Measurements from ENCODE around the gene TMEM44. TPM values are rescaled to one million over a fixed set of nuclear protein-coding genes. Genes with fewer than 3 reads are reported as not detected.

TMEM44 gene, protein sequence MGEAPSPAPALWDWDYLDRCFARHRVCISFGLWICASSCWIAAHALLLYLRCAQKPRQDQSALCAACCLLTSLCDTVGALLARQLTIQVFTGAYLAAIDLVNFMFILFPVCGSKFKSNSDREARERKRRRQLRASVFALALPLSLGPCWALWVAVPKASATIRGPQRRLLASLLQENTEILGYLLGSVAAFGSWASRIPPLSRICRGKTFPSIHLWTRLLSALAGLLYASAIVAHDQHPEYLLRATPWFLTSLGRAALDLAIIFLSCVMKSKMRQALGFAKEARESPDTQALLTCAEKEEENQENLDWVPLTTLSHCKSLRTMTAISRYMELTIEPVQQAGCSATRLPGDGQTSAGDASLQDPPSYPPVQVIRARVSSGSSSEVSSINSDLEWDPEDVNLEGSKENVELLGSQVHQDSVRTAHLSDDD
- total RNA-seq (2014; rRNA removed; shearing (Covaris generic)), result 16.9 TPM in 2 replicates
- polyA plus RNA-seq (2015; cell fraction: cytosol; rRNA removed), result 23.7 and 27.0 TPM in 2 replicates
- 87.2 and 106 TPM in 2 replicates for polyA plus RNA-seq (2015; cell fraction: nucleus; rRNA removed)

DNA sequence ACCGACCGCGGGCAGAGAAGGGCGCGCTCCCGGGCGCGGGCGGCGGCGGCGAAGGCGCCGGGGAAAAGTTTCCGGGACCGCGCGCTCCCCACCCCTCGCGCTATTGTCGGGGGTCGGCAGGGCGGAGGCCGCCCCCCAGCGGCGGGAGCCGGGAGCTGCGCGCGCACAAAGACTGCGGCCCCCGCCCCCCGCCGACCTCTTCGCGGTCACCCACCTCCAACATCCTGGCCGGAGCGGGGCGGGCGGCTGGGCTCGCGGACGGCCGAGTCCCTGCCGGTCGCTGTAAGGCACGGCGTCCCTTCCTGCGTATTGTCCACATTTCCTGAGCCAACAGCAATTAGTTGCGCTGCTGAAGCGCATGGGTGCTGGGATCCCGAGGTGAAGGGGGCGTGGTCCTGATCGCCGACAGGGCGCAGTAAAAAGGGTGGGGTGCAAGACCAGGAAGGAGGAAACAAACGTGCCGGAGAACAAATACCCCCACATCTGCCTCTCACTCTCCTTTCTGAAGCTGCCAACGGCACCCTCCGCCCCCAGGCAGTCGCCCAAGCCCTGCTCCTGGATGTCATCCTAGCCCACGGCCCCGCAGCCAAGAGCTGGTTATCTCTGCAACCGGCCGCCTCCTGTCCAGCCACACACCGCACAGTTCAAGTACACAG is at the start of gene TMEM44:
Gene TMEM44, minus strand, starts transcription at position 71 of the 656 bp plus-strand sequence. CDS start 204 bp downstream, outside the sequence.
- DNase-seq (ENCODE audit: low read depth), result peak; percentile 96

DNA sequence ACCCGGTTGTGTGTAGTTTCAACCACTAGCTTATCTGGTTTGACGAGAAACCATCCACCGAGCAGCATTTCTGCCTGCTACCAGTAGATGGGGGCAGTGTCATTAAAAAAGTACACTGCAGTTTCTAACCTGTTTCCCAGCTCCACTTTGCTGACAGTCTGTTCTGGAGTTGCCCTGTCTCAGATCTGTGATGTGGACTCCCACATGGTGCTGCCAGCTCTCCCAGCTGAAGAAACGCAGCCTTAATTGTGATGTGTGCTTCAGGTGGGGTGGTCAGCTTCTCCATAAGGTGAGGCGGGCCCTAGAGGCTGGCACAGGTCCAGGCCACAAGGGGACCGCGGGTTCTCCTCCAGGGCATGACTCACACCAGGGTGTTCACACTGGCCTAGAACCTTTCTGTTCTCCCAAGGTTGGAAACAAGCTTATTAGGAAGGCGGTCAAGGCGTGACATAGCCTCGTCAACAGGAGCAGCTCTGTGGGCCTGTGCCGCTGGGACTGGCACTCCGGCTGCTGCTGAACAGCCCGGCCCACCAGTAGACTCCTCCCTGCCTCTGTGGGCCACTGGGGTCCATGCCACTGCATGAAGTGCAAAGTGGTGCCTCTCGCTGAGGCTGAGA is 49.6 kb upstream of the TMEM44 start:
- DNase-seq (ENCODE audit: low read depth), result peak; percentile 92

DNA sequence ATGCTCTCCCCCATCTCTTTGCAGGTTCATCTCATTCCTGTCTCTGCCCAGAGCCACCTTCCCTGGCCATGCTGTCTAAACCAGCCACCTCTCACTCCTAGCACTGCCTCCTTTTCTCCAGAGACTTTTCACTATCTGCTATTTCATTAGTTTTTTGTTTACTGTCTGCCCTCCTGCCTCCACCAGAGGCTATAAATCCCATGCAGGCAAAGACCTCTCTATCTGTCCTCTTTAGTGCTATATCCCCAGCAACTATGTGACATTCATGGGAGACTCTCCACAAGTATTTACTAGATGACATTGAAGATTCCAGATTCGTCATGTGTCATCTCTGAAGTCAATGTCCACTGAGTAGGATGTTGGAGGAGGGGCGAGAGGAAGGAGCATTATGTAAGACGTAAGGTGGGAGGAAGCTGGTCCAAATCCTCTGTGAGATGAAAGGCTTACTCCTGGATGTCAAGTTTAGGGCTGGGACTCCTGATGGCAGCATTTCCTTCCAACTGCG is 49.0 kb upstream of the TMEM44 start:
- no peak for DNase-seq (ENCODE audit: low read depth)

DNA sequence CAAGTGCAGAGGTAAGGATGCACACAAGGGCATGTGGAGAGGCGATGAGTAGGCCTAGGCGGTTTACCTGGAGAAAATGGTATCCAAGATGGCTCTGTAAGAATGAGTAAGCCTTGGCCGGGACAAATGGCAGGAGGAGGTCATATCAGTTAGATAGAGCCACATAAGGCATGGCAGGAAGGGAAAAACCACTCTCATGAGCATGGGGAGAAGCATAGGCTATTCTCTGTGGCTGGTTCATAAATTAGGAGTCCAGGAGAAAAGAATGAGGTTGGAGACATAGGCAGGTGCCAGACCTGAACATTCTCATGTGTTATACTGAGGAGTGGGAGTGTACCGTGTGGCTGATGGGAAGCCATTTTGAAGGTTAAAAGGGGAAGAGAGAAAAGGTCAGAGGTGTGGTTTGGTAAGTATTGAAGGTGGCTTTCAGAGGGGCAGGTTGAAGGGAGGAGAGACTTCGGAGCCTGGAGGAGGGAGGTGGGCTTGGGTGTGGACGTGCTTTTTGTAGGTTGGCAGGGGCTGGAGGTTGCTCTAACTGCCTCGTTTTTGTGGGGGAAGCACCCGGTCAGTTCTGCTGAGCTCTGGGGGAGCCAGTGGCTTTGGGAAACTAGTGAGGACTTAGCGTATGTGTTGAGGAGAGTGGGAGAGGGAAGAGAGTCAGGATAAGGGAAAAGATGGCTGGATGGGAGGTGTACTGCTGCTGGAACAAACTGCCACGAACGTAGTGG is 47.8 kb upstream of the TMEM44 start:
- DNase-seq (ENCODE audit: low read depth), result no peak

DNA sequence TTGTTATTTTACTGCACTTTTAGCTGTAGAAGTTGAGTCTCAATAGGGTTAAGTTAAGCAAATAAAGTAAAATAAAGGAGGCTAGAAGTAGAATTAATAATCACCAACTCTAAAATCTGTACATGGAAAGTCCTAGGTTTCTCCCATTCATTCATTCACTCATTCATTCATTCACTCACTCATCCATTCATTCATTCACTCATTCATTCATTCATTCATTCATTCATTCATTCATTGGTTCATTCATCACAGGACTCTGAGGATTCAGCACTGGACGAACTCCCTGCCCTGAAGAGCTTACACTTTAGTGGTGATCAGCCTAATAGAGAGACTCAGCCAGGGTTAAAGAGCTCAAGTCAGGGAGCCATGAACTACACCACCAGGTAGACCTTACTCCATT is 43.3 kb upstream of the TMEM44 start:
- DNase-seq (ENCODE audit: low read depth), result no peak

DNA sequence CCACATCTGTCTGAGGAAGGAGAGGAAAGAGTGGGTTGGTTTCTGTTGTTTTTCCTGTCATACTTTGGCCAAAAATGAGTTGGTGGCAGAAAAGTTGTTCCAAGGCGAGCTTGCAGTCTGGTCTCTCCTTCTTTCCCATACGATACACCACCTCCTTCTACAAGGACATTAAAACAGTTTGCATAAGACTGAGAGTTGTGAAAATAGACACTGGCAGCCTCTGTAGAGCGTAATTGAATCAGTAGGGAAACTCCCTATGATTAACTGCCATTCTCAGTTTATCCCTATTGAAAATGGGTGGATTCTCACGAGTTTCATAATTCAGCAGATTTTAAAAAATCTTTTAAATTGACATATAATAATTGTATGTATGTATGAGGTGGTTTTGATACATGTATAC is 42.5 kb upstream of the TMEM44 start:
- DNase-seq (ENCODE audit: low read depth), result no peak

DNA sequence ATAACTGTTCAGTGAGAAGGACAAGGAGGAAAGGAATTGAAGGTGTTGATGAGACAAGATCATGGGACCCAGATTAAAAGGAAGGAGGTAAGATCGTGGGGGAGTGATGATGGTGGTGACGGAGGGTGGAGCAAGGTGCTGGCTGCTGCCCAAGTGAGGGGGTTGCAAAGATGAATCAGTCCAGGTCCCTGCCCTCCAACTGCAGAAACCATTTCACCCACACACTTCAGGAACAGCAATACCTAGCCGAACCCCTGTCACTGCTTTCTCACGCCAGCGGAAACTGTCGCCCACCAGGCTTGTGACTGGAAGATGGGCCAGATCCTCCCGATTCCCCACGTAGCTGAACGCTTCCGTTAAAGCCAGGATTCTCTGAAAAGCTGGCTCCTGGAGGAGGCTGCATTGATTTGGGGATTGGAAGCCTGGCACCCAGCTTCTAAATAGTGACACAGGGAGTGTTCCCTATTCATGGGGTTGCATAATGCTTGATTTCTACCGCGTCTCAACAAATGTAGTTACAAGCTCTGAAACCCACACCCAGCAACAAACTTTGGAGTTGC is 41.9 kb upstream of the TMEM44 start:
- DNase-seq (ENCODE audit: low read depth), result peak; percentile 32

DNA sequence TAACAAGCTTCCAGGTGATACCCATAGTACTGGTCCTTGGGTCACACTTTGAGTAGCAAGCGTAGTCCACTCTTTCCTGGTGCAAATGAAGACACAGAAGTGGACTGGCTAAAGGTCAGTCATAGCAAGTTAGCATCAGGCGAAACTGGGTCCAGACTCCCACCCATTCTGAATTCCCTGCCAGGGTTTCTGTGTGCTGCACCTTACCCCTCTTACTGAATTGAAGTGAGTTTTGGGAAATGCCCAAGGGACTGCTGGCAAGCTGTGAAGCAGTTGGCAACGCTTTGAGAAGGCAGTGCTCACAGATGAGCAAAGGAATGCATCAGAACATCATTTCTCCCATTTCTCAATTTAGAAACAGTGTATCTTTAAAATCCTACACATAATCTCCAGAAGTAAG is 40.5 kb upstream of the TMEM44 start:
- DNase-seq (ENCODE audit: low read depth), result no peak

DNA sequence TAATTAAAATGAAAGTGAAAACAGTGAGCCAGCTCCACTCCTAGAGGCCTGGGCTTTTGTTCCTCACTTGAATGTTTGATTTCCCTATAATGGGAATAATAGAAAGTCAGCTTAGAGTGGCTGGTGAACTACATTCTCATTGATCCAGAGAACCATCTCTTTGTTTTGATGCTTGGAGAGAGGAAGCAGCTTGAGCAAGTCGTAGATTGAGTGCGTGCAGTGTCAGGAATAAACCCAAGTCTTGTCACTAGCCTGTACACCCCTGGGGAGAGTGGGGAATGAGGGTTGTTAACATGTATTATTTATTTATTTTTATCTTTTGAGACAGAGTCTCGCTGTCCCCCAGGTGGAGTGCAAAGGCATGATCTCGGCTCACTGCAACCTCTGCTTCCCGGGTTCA is 39.7 kb upstream of the TMEM44 start:
- no peak for DNase-seq (ENCODE audit: low read depth)

DNA sequence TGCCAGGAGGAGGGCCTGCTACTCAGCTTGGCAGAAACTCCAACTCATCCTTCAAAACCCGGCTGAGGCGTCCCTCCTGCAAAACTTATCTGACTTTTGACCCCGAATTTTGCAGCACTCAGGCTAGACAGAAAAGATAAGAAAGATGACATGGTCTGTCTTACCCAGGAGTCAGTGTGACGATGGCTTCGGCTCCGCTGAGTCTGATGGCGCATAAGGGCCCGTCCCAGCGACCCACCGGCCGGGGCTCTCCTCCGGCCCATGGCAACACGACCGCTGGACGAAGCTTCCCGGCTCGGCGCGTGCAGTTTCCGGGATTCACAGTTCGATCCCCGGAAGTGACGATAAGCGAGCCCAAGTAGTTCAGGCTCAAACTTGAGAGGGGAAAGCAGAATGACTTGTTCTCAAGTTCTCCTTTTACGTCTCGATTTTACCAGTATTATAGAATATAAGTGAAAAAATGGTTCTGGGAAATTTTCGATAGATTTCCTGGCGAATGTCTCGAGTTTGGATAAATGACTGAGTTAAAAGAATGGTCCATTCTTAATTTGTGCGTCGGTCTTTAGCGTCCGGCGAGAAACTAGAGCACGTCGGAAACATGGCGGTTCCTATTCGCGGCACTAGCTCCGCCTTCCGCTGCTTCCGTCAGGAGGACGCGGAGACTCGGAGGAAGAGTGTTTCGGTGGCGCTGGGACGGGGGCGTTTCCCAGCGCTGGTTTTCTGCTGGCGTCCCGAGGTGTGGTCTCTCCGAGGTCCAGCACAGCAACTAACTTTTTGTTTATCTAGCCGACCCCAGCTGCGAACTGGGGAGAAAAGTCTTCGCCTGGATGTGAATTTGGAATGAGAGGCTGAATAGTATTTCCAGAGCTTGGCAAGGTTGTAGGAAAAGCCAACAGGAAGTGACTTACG is 38.9 kb upstream of the TMEM44 start, which contains the start of gene LSG1:
Gene LSG1, minus strand, starts transcription at position 292 of the 909 bp plus-strand sequence. Its CDS starts 29 bp downstream, at position 263.
- DNase-seq (ENCODE audit: low read depth), result peak; percentile 93

DNA sequence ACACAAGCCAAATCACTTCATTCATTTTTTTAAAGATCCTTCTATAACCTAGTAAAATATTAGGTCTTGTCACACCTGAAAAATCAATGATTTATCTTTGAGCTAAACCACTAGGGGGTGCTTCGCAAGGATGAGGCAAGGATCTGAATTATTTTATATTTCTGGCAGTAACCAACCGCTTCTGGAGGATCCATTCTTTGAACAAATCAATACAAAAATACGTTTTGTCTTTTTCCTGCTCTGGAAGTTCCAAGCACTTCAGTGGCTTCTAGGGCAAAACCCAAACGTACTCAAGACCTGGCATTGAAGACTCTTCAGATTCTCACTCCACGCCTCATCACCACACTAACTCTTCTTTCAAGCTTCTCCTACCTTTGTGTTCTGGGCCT is 38.3 kb upstream of the TMEM44 start:
- peak; percentile 51 for DNase-seq (ENCODE audit: low read depth)

DNA sequence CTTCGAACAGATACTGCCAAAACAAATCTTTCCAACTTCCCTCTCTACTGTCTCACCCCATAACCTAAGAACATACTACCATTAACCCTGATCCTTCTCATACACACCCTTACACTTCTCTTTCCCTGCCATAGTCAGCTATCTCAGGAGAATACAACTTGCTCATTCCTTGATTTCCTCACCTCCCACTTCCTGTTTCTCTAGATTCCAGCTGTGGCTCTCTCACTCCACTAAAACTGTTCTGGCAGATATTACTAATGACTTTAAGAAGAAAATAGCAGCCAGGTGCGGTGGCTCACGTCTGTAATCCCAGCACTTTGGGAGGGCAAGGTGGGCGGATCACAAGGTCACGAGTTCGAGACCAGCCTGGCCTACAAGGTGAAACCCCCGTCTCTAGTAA is 34.1 kb upstream of the TMEM44 start:
- no peak for DNase-seq (ENCODE audit: low read depth)

DNA sequence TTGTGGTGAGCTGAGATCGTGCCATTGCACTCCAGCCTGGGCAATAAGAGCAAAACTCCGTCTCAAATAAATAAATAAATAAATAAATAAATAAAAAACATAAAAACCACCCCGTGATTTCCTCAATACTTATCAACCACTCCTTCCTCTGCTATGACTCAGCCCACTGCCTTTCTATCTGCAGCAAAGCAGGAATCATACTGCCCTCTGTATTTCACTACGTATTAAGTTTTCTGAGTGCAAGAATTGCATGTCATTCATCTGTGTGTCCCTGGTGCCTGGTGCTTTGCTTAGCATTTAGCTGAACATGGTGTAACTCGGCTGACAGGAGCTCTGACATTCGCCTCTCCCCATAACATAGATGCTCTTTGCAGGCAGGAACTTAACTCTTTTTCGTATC is 31.6 kb upstream of the TMEM44 start:
- DNase-seq (ENCODE audit: low read depth), result no peak

DNA sequence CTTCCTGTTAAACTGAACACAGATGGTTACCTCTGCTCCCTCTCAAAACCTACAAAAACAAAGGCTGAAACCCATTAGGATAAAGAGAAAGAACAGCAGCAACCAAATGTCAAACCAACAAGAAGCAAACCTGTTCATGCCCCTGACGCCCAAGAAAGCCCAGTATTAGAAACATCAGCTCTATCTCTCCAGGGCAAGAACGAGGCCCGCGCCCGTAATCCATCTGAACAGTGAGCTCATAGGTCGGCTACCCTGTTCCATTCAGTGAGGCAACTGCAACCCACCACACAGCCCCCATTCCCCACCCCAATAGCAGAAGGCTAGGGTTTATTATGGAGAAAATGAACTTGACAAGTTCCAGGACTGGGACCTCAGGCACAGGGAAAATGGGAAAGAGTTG is 28.7 kb upstream of the TMEM44 start:
- no peak for DNase-seq (ENCODE audit: low read depth)

DNA sequence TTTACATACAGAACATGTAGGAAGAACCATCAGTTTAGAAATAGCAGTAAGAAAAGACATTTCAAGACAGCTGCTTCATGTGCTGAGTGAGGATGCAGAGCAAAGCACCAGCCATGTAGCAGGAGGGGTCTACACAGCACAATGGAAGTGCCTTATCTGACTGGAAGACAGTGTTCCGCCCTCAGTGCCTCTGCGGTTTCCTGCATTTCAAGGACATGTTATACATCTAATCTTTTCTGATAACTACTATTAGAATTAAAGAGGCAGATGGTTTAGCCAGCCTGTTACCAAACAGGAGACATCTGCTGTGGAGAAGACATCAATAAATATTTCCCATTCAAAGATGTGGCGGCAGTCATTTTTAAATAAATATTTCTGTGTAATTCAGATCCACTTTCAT is 28.2 kb upstream of the TMEM44 start:
- DNase-seq (ENCODE audit: low read depth), result no peak

DNA sequence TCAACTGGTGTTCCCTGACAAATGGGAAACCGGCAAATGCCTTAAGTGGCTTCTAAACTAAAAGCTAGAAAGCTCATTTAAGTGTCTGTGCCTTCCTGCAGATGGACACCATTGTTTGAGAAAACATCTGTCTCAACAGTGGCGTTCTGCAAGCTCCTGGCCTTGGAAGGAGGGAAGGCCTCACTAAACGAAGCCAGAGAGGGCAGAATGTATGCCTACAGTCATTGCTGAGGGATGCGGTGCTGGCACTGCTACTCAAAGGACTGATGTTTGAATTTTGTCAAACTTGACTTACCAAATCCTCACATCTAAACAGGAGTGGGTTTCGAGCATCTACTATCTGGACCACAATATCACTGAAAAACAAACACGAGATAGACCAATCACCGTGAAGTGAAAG is 26.6 kb upstream of the TMEM44 start:
- DNase-seq (ENCODE audit: low read depth), result no peak

DNA sequence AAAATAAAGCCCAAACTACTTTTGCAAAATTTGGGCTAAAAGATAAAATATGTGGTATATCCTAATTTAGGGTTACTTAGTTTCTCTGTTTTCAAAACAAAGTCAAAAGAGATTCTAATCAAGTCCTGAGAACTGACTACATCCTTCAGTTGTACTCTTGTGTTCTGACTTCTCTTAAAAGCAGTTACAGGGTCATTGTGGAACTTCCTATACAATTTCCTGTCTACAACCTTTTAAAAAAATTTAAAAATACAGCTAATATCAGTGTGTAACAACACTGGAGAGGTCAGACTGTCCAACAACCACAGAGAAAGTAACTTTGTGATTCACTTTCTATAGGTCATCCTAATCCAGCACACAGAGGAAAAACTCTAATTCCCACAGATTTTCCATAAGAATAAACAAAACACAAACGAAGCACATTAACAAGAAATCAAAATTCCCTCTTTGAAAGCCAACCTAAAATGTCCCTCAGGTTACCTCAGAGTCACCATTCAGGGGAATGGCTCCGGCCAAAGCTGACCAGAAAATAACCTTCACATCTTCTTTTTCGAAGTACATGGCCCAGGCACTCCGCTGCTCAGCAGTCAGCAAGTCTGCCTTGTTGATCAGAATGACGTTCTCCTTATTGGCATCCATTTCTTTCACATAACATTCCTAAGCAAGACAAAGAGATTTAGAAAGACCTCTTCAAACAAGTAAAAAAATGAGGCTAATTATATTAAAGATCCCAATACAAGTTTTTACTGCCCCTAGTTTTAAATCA is 25.4 kb upstream of the TMEM44 start:
- no peak for DNase-seq (ENCODE audit: low read depth)

DNA sequence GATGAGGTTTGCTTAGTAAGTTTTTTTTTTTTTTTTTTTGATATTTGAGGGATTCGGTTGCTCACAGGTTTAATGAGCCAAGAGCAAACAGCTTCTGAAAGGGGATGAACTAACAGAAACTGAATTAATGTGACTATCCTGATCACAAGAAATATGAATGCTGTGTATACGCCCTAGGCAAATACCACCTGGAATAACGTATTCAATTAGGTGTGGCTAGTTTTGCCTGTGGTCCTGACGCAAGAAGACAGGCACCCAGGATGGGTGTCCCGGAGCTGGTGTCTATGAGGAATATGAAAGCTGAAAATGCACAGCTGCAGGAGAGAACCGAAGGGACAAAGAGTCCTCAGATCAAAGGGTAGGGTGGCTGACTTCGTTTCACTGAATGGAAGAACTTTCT is 24.2 kb upstream of the TMEM44 start:
- no peak for DNase-seq (ENCODE audit: low read depth)

DNA sequence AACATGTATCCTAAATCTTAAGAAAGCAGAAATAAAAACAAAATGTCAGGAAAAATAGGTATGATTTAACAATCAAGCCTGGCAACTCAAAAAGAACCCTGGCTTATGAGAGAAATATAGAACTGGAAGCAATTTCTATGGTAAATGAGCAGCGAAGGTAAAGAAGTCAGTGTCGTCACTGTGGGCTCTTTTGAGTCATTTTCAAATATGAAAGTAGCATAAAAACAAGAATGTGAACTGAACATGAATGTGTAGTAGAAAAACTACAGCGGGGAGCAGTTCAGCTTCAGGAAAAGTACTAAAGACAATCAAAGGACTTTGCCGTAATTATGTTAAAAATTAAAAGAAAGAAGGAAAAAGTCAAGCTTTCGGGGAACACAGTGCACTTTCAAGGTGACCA is 21.2 kb upstream of the TMEM44 start:
- no peak for DNase-seq (ENCODE audit: low read depth)

Measured in HT1080 (cell line).